NCI-H1417 (cell line): ENCODE measurements around the gene LCAT.
"Not testable (repeated sequence)": the region's sequence is repeated elsewhere in the genome, so short reads cannot be mapped to it uniquely, and the experiment has no call there.

Source experiments
- DNase-seq, 3 experiments: peaks; one replicate each; lab custom pipeline; 2025; lab: John Stamatoyannopoulos, UW

LCAT gene

GRCh38 chr16:67943619-67944504, at the start of gene LCAT:
LCAT (minus strand) TSS chr16:67944120; CDS start chr16:67944101, 19 bp downstream.
- DNase-seq: no peak

- DNase-seq: peak in 1 of 3 experiments; percentile 48
These were observed 49.5 kb upstream of the LCAT start for GRCh38 chr16:67993207-67994039.

- no peak for DNase-seq
These were observed 48.8 kb upstream of the LCAT start for GRCh38 chr16:67992661-67993206.

- DNase-seq: peak in 1 of 3 experiments; percentile 3
These were observed 46.1 kb upstream of the LCAT start for GRCh38 chr16:67990018-67990386.

GRCh38 chr16:67989322-67990017, 45.5 kb upstream of the LCAT start:
- no peak for DNase-seq

GRCh38 chr16:67988675-67989074, 44.8 kb upstream of the LCAT start:
- no peak for DNase-seq

GRCh38 chr16:67987460-67988160, 43.7 kb upstream of the LCAT start:
- DNase-seq: no peak

- no peak for DNase-seq
These were observed 43.0 kb upstream of the LCAT start for GRCh38 chr16:67986949-67987348.

GRCh38 chr16:67982011-67982696, 38.2 kb upstream of the LCAT start:
- no peak for DNase-seq

GRCh38 chr16:67979955-67980678, 36.2 kb upstream of the LCAT start, which contains the start of gene DPEP3:
DPEP3 (minus strand) TSS chr16:67980499; CDS start chr16:67980380, 119 bp downstream.
- no peak for DNase-seq

- no peak for DNase-seq
These were observed 33.7 kb upstream of the LCAT start for GRCh38 chr16:67977469-67978227.

GRCh38 chr16:67977005-67977404, 33.1 kb upstream of the LCAT start:
- no peak for DNase-seq

GRCh38 chr16:67976205-67976604, 32.3 kb upstream of the LCAT start:
- DNase-seq: no peak

GRCh38 chr16:67975321-67976105, 31.6 kb upstream of the LCAT start:
- no peak for DNase-seq

- not testable (repeated sequence) for DNase-seq
These were observed 28.4 kb upstream of the LCAT start for GRCh38 chr16:67972285-67972684.

- no peak for DNase-seq
These were observed 27.2 kb upstream of the LCAT start for GRCh38 chr16:67971111-67971510.

GRCh38 chr16:67969254-67970039, 25.5 kb upstream of the LCAT start:
- DNase-seq: no peak
